DOHH2 (cell line): ENCODE data around the gene SLC22A1.

Experiments used
- H3F3A ChIP-seq: fragments of 200-600 bp; sonication (generic), shearing (Covaris generic); 2 replicates; pipeline ENCODE4 v1.6.0; 2016; ENCODE audit warnings: antibody characterized with exemption, mild to moderate bottlenecking; ENCODE audit not compliant: control insufficient read depth, insufficient read depth
- H3K27ac ChIP-seq: fragments of 200-600 bp; sonication (generic); 2 replicates; pipeline ENCODE4 v1.5.1; 2014; ENCODE audit warnings: low read depth, mild to moderate bottlenecking, low read length, moderate library complexity
- H3K27me3 ChIP-seq: fragments of 200-600 bp; sonication (generic); 2 replicates; pipeline ENCODE4 v1.6.1; 2014; ENCODE audit warnings: mild to moderate bottlenecking, low read length, mixed read lengths; ENCODE audit not compliant: control insufficient read depth
- H3K36me3 ChIP-seq: fragments of 200-600 bp; sonication (generic); 2 replicates; pipeline ENCODE4 v1.6.1; 2014; ENCODE audit warnings: mild to moderate bottlenecking, low read length, moderate library complexity, mixed read lengths; ENCODE audit not compliant: control insufficient read depth
- H3K4me1 ChIP-seq: fragments of 200-600 bp; sonication (generic); 2 replicates; pipeline ENCODE4 v1.6.1; 2014; ENCODE audit warnings: mild to moderate bottlenecking, low read length, mixed read lengths; ENCODE audit not compliant: control insufficient read depth
- H3K4me2 ChIP-seq: fragments of 200-600 bp; sonication (generic); 2 replicates; pipeline ENCODE4 v1.6.0; 2014; ENCODE audit warnings: mild to moderate bottlenecking, low read length, moderate library complexity
- H3K4me3 ChIP-seq: fragments of 200-600 bp; sonication (generic); 2 replicates; pipeline ENCODE4 v1.5.1; 2014; ENCODE audit warnings: mild to moderate bottlenecking, low read length, mixed read lengths
- H3K79me2 ChIP-seq: fragments of 200-600 bp; sonication (generic); 2 replicates; pipeline ENCODE4 v1.6.1; 2014; ENCODE audit warnings: mild to moderate bottlenecking, low read length, mixed read lengths; ENCODE audit not compliant: control insufficient read depth
- H3K9me2 ChIP-seq: fragments of 200-600 bp; sonication (generic); replicated peaks from 2 replicates; pipeline ENCODE4 v1.6.1; 2014; ENCODE audit warnings: mild to moderate bottlenecking, low read length, mixed read lengths; ENCODE audit not compliant: control insufficient read depth
- H3K9me3 ChIP-seq: fragments of 200-600 bp; sonication (generic); 2 replicates; pipeline ENCODE4 v1.6.1; 2014; ENCODE audit warnings: antibody characterized with exemption, low read length, mixed read lengths; ENCODE audit not compliant: control insufficient read depth, insufficient read depth
- H4K20me1 ChIP-seq: fragments of 200-600 bp; sonication (generic); 2 replicates; pipeline ENCODE4 v1.6.0; 2014; ENCODE audit warnings: low read depth, mild to moderate bottlenecking, antibody characterized with exemption, low read length, moderate library complexity; ENCODE audit not compliant: control insufficient read depth, insufficient read depth
- EZH2phosphoT487 ChIP-seq: fragments of 200-600 bp; sonication (generic); IDR thresholded peaks from 2 replicates; pipeline ENCODE4 v1.6.1; 2017; ENCODE audit warnings: borderline replicate concordance, mild to moderate bottlenecking, antibody characterized with exemption, low read length, moderate library complexity, mixed read lengths
- TF ChIP-seq, protein P1 (sequence below): fragments of 200-600 bp; sonication (generic); IDR thresholded peaks from one replicate; pipeline ENCODE4 v1.5.1; 2014; ENCODE audit warnings: antibody characterized with exemption, mild to moderate bottlenecking, low read depth, low read length; ENCODE audit not compliant: poor library complexity, severe bottlenecking

The SLC22A1 gene

DNA sequence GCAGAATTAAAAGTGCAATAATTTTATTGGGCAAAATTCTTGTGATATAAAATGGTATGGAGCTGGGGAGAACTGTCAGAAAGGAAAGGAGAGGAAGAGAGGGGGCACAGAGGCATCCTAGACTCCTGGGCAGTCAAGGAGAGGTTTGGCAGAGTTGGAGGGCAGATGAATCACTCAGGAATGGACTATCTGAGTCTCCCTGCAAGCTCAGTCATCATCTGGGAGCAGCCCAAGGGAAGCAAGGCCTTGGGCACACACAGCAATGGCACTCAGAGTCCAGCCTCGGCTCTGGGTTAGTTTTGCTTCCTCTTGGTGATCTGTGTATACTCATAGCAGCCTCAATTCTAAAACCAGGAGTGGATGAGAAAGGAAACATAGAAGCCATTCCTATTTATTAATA is 67.2 kb downstream of the SLC22A1 start:
- Histone ChIP-seq H3K27ac (no peak overlapping the region), H3K4me2 (no peak overlapping the region), H4K20me1 (no peaks in the 10 kb centered on the region), H3K36me3 (no peaks in the 10 kb centered on the region), H3K4me3 (no peak overlapping the region), H3K79me2 (no peaks in the 10 kb centered on the region), H3K9me2 (no peaks in the 10 kb centered on the region), H3F3A (no peaks in the 10 kb centered on the region), H3K9me3 (peaks cover 9% of the 10 kb centered on the region; the same call in 1 of the 2 replicates), H3K4me1 (no peaks in the 10 kb centered on the region), H3K27me3 (no peaks in the 10 kb centered on the region)
- TF ChIP-seq, protein P1, sequence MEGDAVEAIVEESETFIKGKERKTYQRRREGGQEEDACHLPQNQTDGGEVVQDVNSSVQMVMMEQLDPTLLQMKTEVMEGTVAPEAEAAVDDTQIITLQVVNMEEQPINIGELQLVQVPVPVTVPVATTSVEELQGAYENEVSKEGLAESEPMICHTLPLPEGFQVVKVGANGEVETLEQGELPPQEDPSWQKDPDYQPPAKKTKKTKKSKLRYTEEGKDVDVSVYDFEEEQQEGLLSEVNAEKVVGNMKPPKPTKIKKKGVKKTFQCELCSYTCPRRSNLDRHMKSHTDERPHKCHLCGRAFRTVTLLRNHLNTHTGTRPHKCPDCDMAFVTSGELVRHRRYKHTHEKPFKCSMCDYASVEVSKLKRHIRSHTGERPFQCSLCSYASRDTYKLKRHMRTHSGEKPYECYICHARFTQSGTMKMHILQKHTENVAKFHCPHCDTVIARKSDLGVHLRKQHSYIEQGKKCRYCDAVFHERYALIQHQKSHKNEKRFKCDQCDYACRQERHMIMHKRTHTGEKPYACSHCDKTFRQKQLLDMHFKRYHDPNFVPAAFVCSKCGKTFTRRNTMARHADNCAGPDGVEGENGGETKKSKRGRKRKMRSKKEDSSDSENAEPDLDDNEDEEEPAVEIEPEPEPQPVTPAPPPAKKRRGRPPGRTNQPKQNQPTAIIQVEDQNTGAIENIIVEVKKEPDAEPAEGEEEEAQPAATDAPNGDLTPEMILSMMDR, result no peak
- TF ChIP-seq EZH2phosphoT487, result no peak

DNA sequence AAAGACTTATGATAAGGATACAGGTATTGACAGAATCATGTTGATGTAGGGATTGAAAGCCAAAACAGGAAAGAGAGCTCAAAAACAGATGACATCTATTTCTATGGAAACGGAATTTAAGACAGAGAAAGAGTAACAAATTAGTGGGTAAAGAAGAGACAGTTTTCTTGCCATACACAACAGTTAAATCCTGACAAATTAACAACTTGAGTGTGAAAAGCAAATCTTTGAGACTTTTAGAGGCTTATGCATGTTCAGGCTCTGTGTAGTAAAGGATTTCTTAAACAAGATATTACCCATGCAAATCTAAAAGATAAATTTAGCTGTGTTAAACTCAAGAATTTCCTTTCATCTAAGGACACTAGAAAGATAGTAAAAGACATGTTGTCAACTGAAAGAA is 68.5 kb downstream of the SLC22A1 start:
- Histone ChIP-seq H3K27ac (no peak overlapping the region), H3F3A (no peaks in the 10 kb centered on the region), H3K4me2 (no peak overlapping the region), H3K9me2 (no peaks in the 10 kb centered on the region), H3K4me3 (no peak overlapping the region), H3K4me1 (no peaks in the 10 kb centered on the region), H3K27me3 (no peaks in the 10 kb centered on the region), H4K20me1 (no peaks in the 10 kb centered on the region), H3K36me3 (no peaks in the 10 kb centered on the region), H3K79me2 (no peaks in the 10 kb centered on the region), H3K9me3 (peaks cover 14% of the 10 kb centered on the region; the same call in 1 of the 2 replicates)
- TF ChIP-seq, protein P1, result no peak
- TF ChIP-seq EZH2phosphoT487, result no peak

DNA sequence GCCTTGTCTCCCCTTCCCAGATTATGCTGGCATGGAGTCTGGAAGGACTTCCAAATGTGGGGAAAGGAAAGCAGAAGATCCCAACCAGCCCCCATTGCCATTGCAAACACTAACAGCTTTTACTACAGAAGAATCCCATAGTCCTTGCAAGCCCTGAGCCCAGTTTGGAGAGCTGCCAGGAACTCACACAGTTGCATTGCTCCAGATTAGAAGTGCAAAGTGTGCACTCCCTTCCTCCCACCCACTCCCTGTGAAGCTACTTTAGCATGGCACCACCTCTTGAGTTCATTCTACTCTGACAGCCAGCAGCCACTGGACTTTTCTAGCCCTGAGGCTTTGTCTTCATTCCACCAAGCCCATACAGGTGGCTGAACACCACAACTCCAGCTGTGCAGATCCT is 69.4 kb downstream of the SLC22A1 start:
- Histone ChIP-seq H3K27me3 (no peaks in the 10 kb centered on the region), H3K79me2 (no peaks in the 10 kb centered on the region), H3K9me3 (peaks cover 14% of the 10 kb centered on the region; the same call in 1 of the 2 replicates), H3F3A (no peaks in the 10 kb centered on the region), H3K9me2 (no peaks in the 10 kb centered on the region), H3K27ac (no peak overlapping the region), H3K4me3 (no peak overlapping the region), H3K4me1 (no peaks in the 10 kb centered on the region), H3K4me2 (no peak overlapping the region), H4K20me1 (no peaks in the 10 kb centered on the region), H3K36me3 (no peaks in the 10 kb centered on the region)
- TF ChIP-seq, protein P1, result no peak
- TF ChIP-seq EZH2phosphoT487, result no peak
